Neutrophil (primary cell): ENCODE measurements around the gene DNPEP.
A peak's percentile ranks its signal among the peaks of the same experiment; 100 is the strongest.

ENCODE experiments used
- H3K27ac ChIP-seq: fragments of 200-600 bp; sonication (generic); 2 replicates; pipeline ENCODE4 v1.5.1; 2016; ENCODE audit warnings: mild to moderate bottlenecking, moderate library complexity
- H3K27me3 ChIP-seq: fragments of 200-600 bp; sonication (generic); 2 replicates; pipeline ENCODE4 v1.6.0; 2016; ENCODE audit warnings: mild to moderate bottlenecking
- H3K36me3 ChIP-seq: fragments of 200-600 bp; sonication (generic); 2 replicates; pipeline ENCODE4 v1.5.1; 2017
- H3K4me1 ChIP-seq, 2 experiments: fragments of 200-600 bp in 1 of 2; sonication (generic) in 1 of 2; 1 replicate in 1 of 2; 2 replicates in 1 of 2; pipeline versions ENCODE4 v1.5.1 to v1.6.1; 2013 to 2016; ENCODE audit warnings: low read depth in 1 of 2, low read length in 1 of 2, mild to moderate bottlenecking in 1 of 2, moderate library complexity in 1 of 2; ENCODE audit not compliant: control insufficient read depth in 1 of 2, insufficient read depth in 1 of 2
- H3K4me3 ChIP-seq, 2 experiments: fragments of 200-600 bp in 1 of 2; sonication (generic) in 1 of 2; 1 replicate in 1 of 2; 2 replicates in 1 of 2; pipeline ENCODE4 v1.5.1; 2013 to 2016; ENCODE audit warnings: low read depth in 1 of 2, low read length in 1 of 2, mild to moderate bottlenecking in 1 of 2, moderate library complexity in 1 of 2
- H3K9me3 ChIP-seq: fragments of 200-600 bp; sonication (generic); 2 replicates; pipeline ENCODE4 v1.5.1; 2016
- CTCF ChIP-seq: fragments of 200-600 bp; sonication (generic); IDR thresholded peaks from 2 replicates; pipeline ENCODE4 v1.5.1; 2016; ENCODE audit warnings: antibody characterized with exemption

The DNPEP gene

GRCh38 chr2:219387306-219388120, at the start of gene DNPEP:
Gene DNPEP (minus strand): TSS chr2:219387912. CDS start chr2:219387794, 118 bp downstream.
- H3K4me3 ChIP-seq = peak within 1 kb of the TSS; percentile 74 to 77
- peaks cover 14% of the 10 kb centered on the region for H3K27me3 ChIP-seq
- H3K27ac ChIP-seq = peak within 1 kb of the TSS; percentile 88
- H3K9me3 ChIP-seq = no peaks in the 10 kb centered on the region
- H3K4me1 ChIP-seq = peaks cover 14 to 18% of the 10 kb centered on the region in 2 experiments
- peak; percentile 28 for TF ChIP-seq CTCF
- H3K36me3 ChIP-seq = no peaks in the 10 kb centered on the region

GRCh38 chr2:219437141-219437540, 49.4 kb upstream of the DNPEP start:
- no peaks in the 10 kb centered on the region for H3K9me3 ChIP-seq
- TF ChIP-seq CTCF = no peak
- no peaks in the 10 kb centered on the region for H3K36me3 ChIP-seq
- peaks cover 100% of the 10 kb centered on the region for H3K27me3 ChIP-seq
- H3K4me3 ChIP-seq = no peak overlapping the region
- no peak overlapping the region for H3K27ac ChIP-seq
- H3K4me1 ChIP-seq = no peaks in the 10 kb centered on the region

- H3K27me3 ChIP-seq = peaks cover 100% of the 10 kb centered on the region
- H3K4me3 ChIP-seq = no peak overlapping the region
- H3K27ac ChIP-seq = no peak overlapping the region
- H3K4me1 ChIP-seq = no peaks in the 10 kb centered on the region
- H3K36me3 ChIP-seq = no peaks in the 10 kb centered on the region
- no peak for TF ChIP-seq CTCF
- H3K9me3 ChIP-seq = no peaks in the 10 kb centered on the region
Observed at GRCh38 chr2:219436491-219436890, 48.8 kb upstream of the DNPEP start.

- H3K4me1 ChIP-seq = no peaks in the 10 kb centered on the region
- H3K4me3 ChIP-seq = no peak overlapping the region
- H3K27me3 ChIP-seq = peaks cover 93% of the 10 kb centered on the region
- H3K36me3 ChIP-seq = no peaks in the 10 kb centered on the region
- H3K9me3 ChIP-seq = no peaks in the 10 kb centered on the region
- no peak for TF ChIP-seq CTCF
- H3K27ac ChIP-seq = no peak overlapping the region
Observed at GRCh38 chr2:219435701-219436100, 48.0 kb upstream of the DNPEP start.

- Histone ChIP-seq H3K9me3 (no peaks in the 10 kb centered on the region), H3K27ac (no peak within 1 kb of the TSS), H3K4me3 (no peak within 1 kb of the TSS), H3K27me3 (peaks cover 93% of the 10 kb centered on the region), H3K4me1 (no peaks in the 10 kb centered on the region), H3K36me3 (no peaks in the 10 kb centered on the region)
- no peak for TF ChIP-seq CTCF
Observed at GRCh38 chr2:219434718-219435525, 47.2 kb upstream of the DNPEP start, which contains the start of gene SPEG. Gene SPEG (plus strand): TSS chr2:219434843. CDS start chr2:219434978, 135 bp downstream.
